ENCODE results near the gene GRIN2D. TPM values are rescaled to one million over a fixed set of nuclear protein-coding genes. Genes with fewer than 3 reads are reported as not detected.

The GRIN2D gene
- under 1 TPM in 3 of 4 donors, not detected in 1; 0.07 to 0.27 (median 0.09) TPM for total RNA-seq

DNA sequence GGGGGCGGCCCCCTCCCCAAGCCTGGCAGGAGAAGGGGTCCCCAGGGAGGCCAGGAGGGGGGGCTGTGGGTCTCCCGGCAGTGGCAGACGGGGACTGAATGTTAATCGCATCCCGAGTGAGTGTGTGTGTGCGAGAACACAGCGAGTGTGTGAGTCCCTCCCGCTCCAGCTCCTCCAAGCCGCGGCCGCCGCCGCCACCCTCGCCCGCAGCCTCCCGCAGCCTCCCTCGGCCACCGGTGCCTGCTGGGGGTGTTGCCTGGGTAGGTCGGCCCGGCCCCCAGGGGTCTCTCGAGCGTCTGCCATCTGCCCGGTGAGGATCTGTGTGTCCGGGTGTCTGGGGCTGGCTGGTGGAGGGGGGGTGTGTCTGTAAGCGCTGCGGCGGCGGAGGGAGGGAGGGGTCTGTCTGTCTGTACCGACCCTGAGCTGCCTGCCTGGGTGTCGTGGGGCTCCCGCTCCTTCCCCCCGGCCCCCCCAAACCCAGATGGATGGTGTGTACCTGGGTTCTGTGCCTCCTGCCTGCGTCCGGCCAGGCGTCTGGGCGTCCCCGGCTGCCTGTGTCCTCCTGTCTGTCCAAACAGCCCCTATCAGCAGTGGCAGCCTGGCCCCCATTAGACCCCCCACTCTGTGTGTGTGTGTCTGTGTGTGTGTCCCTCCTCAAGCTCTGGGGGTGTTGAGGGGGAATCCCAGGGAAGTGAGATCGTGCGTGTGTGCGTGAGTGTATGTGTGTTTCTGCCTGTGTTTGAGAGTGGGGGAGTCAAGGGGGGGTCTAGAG, at the start of gene GRIN2D:
TSS of gene GRIN2D (plus strand) at position 110 of the 772 bp plus-strand sequence. CDS start 4,725 bp downstream, outside the sequence.
- H3K27ac ChIP-seq: no peak within 1 kb of the TSS
- no peaks in the 10 kb centered on the region for H3K9me3 ChIP-seq
- peaks cover 54 to 61% (median 59%) of the 10 kb centered on the region in 3 donors for H3K27me3 ChIP-seq
- TF ChIP-seq, protein P1, sequence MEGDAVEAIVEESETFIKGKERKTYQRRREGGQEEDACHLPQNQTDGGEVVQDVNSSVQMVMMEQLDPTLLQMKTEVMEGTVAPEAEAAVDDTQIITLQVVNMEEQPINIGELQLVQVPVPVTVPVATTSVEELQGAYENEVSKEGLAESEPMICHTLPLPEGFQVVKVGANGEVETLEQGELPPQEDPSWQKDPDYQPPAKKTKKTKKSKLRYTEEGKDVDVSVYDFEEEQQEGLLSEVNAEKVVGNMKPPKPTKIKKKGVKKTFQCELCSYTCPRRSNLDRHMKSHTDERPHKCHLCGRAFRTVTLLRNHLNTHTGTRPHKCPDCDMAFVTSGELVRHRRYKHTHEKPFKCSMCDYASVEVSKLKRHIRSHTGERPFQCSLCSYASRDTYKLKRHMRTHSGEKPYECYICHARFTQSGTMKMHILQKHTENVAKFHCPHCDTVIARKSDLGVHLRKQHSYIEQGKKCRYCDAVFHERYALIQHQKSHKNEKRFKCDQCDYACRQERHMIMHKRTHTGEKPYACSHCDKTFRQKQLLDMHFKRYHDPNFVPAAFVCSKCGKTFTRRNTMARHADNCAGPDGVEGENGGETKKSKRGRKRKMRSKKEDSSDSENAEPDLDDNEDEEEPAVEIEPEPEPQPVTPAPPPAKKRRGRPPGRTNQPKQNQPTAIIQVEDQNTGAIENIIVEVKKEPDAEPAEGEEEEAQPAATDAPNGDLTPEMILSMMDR (IDR thresholded peaks at IDR 0.05 in 4 of 5, conservative IDR thresholded peaks at IDR 0.05 in 1 of 5): no peak
- TF ChIP-seq POLR2A (IDR thresholded peaks at IDR 0.05): no peak
- no peak for DNase-seq
- H3K4me1 ChIP-seq: peaks cover 4 to 22% of the 10 kb centered on the region in 2 donors
- peaks cover 0 to 8% of the 10 kb centered on the region in 2 donors for H3K36me3 ChIP-seq
- in situ Hi-C loops (cut with MboI; ENCODE audit: low sequenced_read_pairs in 4 of 4) (no loop called here), intact Hi-C loops (cut with DNase I; ENCODE audit: low total_unique reads) (no loop called here)
- no peak for ATAC-seq
- H3K4me3 ChIP-seq: no peak within 1 kb of the TSS

DNA sequence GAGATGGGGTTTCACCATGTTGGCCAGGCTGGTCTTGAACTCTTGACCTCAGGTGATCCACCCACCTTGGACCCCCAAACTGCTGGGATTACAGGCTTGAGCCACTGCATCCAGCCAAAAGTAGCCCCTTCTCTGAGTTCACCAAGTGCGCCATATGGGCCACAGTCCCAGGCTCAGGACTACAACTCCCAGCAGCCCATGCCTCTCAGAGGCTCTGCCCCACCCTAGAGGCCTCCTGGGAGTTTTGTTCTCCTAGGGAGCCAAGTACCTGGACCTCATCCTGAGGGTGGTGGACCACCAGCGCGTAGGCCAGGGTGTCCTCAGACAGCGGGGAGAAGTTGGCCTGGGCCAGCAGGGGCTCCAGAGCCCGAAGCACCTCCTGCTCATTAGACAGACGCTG, 48.6 kb upstream of the GRIN2D start:
- intact Hi-C loops (cut with DNase I; ENCODE audit: low total_unique reads) (no loop called here), in situ Hi-C loops (cut with MboI; ENCODE audit: low sequenced_read_pairs in 4 of 4) (no loop called here)
- ATAC-seq (no peak), DNase-seq (no peak)
- Histone ChIP-seq H3K36me3 (peaks cover 0 to 7% of the 10 kb centered on the region in 2 donors), H3K4me3 (no peak overlapping the region), H3K27me3 (no peaks in the 10 kb centered on the region), H3K9me3 (no peaks in the 10 kb centered on the region), H3K27ac (no peak overlapping the region), H3K4me1 (peaks cover 6 to 14% of the 10 kb centered on the region in 2 donors)
- TF ChIP-seq, protein P1 (IDR thresholded peaks at IDR 0.05 in 4 of 5, conservative IDR thresholded peaks at IDR 0.05 in 1 of 5): no peak
- no peak for TF ChIP-seq POLR2A (IDR thresholded peaks at IDR 0.05)

DNA sequence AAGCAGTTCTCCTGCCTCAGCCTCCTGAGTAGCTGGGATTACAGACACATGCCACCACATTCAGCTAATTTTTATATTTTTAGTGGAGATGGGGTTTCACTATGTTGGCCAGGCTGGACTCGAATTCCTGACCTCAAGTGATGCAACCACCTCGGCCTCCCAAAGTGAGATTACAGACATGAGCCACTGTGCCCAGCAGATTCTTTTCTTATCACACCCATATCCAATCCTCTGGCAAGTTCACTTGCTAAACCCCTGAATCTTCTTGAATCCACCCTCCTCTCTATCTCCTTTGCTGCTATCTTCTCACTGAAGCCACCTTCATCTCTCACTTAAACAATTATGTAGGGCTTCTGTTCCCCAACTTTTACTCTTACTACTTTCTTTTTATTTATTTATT, 47.3 kb upstream of the GRIN2D start:
- H3K27ac ChIP-seq: no peak overlapping the region
- in situ Hi-C loops (cut with MboI; ENCODE audit: low sequenced_read_pairs in 4 of 4): no loop called here
- no peaks in the 10 kb centered on the region for H3K9me3 ChIP-seq
- ATAC-seq: no peak
- H3K36me3 ChIP-seq: peaks cover 0 to 7% of the 10 kb centered on the region in 2 donors
- DNase-seq: no peak
- no peak for TF ChIP-seq POLR2A (IDR thresholded peaks at IDR 0.05)
- TF ChIP-seq, protein P1 (IDR thresholded peaks at IDR 0.05 in 4 of 5, conservative IDR thresholded peaks at IDR 0.05 in 1 of 5): no peak
- no peak overlapping the region for H3K4me3 ChIP-seq
- peaks cover 0 to 8% of the 10 kb centered on the region in 2 donors for H3K4me1 ChIP-seq
- intact Hi-C loops (cut with DNase I; ENCODE audit: low total_unique reads): no loop called here
- H3K27me3 ChIP-seq: no peaks in the 10 kb centered on the region

- intact Hi-C loops (cut with DNase I; ENCODE audit: low total_unique reads) (no loop called here), in situ Hi-C loops (cut with MboI; ENCODE audit: low sequenced_read_pairs in 4 of 4) (no loop called here)
- Histone ChIP-seq H3K4me3 (no peak overlapping the region), H3K9me3 (no peaks in the 10 kb centered on the region), H3K4me1 (peaks cover 0 to 8% of the 10 kb centered on the region in 2 donors), H3K27ac (no peak overlapping the region), H3K36me3 (no peaks in the 10 kb centered on the region), H3K27me3 (no peaks in the 10 kb centered on the region)
- ATAC-seq (no peak), DNase-seq (no peak)
- TF ChIP-seq POLR2A (IDR thresholded peaks at IDR 0.05): no peak
- TF ChIP-seq, protein P1 (IDR thresholded peaks at IDR 0.05 in 4 of 5, conservative IDR thresholded peaks at IDR 0.05 in 1 of 5): no peak
These were observed 45.4 kb upstream of the GRIN2D start for GRCh38 chr19:48348045-48348444.

All from gastrocnemius medialis (tissue), 4 donors.